Measurements from ENCODE around the gene ATXN2L.
"Not testable (repeated sequence)": the region's sequence is repeated elsewhere in the genome, so short reads cannot be mapped to it uniquely, and the experiment has no call there.

ATXN2L gene

DNA sequence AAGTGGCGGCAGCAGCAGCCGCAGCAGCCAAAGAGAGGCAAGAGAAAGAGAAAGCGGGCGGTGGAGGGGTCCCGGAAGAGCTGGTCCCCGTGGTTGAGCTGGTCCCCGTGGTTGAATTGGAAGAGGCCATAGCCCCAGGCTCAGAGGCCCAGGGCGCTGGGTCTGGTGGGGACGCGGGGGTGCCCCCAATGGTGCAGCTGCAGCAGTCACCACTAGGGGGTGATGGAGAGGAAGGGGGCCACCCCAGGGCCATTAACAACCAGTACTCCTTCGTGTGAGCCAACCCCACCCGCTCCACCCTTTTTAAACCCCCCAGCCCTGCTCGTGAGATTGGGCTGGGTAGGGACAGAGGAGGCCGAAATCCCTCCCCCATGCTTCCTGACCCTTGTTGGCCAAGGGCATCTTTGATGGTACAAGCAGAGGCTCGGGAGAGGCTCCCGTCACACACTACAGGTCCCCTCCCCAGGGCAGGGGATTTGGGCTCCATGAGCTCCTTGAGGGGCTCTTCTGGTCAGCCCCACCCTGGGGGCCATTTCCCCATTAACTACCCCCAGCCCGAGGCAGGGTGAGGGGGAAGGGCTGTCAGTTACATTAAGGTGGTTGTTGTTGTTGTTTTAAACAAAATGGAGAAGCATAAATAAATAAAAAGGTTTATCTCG lies 50.9 kb downstream of the ATXN2L start:
- peak; percentile 72 for DNase-seq

DNA sequence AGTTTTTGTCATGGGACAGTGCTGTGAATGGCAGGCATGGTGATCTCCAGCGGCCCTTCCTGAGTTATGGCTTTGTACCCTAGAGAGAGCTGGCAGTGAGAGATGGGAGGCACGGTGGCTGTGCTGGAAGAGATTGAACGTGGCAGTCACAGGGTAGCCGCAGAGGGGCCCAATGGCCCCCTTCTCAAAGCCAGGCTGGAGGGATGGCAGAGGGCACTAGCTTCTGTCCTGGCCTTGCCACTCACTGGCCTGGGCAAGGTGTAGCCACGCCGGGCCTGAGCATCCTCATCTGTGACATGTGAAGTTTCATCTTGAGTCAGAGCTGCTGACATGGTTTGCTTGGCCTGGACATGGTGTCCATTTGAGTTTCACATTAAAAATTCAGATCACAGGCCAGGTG lies 51.6 kb downstream of the ATXN2L start:
- DNase-seq = no peak

DNA sequence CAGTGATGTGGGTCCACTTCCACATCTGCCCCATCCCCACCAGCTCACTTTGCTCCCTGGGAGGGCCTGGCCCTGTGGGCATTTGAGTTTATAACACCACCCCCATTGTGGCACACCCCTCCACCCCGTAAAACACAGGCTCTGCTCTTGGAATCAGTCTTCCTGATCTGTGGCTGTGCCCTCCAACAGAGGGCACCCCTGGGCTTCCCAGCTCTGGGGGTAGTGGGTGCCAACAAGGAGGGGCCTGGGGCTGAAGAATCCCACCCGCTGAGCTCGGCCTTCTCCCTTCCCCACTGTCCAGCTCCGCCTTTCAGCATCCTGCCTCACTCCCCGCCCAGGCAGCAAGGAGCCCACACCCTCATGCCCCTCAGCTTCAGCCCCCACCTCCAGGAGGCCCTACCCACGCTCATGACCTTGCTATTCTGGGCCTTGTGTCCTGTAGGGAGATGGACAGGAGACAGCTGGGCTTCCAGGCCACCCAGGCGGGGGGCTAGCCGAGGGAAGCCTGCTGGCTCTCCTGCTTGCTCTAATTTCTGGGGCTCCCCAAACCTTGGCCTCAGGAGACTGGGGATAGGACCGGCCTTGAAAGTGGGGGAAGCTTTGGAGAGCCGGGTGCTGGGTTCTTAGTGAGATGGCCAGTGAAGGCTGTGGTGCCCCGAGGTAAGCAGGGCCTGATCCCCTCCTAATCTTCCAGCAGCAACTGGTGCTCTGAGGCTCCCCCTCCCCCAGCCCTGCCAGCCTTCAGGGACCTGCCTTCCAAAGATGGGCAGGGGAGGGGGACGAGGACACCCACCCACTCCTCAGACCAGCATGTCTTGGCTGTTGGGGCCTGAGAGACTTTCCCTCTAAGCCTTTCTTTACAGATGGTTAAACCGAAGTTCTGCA lies 52.6 kb downstream of the ATXN2L start:
- DNase-seq = no peak

DNA sequence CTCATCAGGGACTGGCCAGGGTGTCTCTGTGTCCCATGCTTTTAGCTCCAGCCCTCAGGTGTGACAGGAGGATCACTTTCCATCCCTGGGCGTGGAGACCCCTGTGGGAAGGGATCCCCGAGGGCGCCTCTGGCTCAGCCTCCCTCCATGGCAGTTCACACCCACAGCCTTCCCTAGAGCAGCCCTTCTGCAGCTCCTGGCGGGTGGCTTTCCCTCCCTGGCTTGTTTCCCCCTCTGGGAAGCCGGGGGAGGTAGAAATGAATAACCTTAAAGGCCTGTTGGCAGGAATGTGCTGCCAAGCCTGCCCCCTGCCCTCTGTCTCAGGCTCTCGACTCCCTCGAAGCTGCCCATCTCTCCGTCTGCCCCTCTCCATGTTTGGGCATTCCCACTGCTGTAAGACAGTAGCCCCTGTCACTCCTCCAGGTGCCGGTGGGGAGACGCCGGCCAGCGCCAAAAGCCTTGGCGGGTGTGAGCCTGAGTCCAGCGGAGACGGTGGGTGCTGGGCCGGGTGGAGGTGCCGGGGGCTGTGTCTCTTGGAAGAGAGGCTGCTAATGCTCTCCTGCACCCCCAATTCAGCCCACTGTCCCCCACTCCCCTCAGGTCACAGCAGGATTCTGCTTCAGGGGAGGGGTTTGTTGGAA lies 53.3 kb downstream of the ATXN2L start:
- DNase-seq = no peak

DNA sequence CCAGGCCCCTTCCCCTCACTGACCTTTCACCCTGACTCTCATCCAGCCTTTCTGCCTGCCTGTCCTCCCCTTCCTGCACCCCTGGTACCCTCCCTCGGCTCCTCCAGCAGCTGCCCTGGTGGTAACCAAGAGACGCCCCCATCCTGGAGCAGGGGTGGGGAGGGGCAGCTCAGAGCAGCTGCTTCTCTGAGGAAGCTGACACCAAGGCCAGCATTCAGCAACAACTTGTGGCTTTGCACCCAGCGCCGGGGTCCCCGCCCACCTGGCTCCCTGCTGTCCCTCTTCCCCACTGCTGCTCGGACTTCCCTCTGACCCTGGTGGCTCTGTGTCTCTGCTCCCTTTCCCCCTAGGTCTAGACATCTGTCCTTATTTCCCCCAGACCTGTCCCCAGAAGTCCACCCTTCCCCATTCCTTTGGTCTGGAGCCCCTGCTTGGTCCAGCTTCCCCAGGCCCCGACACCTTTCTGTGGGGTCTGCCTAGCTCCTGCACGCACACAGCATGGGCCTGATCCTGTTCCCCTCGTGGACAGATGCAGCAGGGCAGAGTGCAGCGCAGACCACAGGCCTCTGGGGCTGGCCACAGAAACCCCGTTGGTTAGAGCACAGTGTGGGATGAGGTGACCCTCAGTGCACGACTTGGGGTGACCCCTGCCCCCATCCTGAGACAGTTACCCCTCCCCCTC lies 54.3 kb downstream of the ATXN2L start:
- no peak for DNase-seq

DNA sequence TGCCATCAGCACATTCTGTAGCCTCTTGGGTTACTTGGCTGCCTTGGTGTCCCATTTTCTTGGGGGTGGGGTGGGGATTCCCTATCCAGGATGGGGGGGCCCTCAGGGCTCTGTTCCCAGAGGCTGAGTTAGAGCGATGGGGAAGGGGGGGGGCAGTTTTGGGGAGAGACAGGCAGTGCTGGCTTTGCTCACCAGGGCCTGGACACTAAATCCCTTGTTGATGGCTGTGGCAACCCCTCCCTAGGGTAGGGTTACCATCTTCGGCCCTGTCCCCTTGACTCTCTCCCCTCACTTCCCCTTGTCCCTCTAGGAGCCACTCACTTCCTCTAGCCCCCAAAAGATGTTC lies 54.8 kb downstream of the ATXN2L start:
- DNase-seq = no peak

DNA sequence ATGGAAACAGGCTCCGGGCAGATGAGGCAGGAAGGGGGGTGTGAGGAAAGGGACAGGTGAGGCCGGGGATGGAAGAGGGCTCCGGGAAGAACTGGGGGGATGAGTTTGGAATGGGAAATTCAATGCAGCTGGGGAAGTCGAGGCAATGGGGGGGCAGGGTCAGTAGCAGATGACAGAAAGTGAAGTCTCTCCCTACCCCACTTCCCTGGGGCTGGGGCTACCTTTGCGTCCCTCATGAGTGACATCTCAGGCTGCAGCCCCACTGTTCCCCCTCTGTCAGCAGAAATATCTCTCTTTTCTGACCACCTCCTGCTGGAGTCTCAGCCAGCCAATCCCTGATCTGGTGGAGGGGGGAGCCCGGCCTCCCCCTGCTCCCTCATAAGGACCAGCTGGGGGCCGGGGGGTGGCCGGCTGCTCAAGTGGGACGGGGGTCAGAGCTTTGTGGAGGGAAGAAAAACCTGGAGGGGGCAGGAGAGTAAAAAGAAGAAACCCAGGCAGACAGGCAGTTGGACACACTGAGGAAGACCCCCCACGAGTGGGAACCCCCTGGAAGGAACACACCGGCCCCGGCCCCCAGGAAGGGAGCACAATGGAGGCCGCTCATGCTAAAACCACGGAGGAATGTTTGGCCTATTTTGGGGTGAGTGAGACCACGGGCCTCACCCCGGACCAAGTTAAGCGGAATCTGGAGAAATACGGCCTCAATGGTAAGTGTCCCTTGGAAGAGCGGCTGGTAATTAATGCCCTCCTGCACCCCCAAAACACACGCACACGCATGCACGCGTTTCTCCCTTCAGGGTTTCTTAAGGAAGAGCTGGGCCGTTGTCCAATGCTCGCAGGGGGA lies 55.5 kb downstream of the ATXN2L start, which contains the start of gene ATP2A1:
ATP2A1 (plus strand) TSS at position 406 of the 844 bp plus-strand sequence; CDS start at position 590, 184 bp downstream.
- DNase-seq = no peak

DNA sequence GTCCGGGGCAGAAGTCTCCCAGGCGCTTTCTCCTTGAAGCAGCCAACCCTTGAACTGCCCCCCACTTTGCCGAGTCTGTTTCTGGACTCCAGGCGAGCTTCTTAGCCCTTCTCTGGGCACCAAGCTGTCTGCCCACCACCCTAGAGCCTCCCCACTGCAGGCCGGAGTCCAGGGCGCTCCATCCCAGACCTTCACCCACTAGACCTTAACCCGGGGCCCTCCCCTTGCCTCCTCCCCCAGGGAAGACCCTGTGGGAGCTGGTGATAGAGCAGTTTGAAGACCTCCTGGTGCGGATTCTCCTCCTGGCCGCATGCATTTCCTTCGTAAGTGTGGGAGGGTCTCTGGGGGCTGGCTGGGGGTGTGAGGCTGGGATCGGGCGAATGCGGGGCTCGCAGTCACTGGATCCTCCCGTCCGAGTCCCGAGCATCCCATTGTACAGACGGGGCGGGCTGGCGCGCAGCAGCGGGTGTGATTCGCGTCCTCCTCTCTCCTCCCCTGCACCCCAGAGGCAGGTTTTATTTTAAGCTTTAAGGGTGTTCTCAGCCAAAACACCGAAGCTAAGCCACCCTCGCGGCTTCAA lies 56.6 kb downstream of the ATXN2L start:
- no peak for DNase-seq

DNA sequence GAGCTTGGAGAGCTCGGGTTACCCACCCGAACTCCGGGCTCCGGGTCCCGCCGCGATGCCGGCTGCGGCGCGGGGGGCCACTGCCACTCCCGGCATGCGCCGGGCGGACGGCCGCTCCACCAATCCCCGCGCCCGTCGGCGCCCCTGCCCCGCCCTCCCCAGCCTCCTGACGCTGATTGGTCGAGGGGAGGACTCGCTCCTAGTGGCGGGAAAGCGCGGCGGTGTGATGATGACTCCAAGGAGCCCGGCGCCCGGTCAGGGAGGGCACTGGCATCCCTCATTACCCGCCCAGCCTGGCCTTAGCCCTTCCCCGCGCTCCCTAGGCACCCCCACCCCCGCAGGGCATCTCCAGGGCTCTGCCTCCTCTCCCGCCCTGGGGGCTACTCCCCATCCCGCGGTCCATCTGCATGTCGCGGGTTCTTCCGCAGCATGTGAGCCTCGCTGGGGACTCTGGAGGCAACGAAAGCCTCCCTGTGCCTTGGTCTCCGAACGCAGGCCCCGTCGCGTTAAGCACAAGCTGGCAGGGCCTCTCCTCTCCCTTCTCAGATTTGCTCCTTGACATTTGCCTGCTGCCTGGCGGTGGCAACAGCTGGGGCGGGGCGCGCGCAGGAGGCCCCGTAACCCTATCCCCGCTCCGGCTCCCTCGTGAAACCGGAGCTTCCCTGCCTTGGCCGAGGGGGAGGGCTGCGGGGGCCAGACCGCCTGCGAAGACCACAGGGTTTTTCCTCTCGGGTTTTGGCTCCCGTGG lies 57.2 kb downstream of the ATXN2L start:
- peak; percentile 91 for DNase-seq

DNA sequence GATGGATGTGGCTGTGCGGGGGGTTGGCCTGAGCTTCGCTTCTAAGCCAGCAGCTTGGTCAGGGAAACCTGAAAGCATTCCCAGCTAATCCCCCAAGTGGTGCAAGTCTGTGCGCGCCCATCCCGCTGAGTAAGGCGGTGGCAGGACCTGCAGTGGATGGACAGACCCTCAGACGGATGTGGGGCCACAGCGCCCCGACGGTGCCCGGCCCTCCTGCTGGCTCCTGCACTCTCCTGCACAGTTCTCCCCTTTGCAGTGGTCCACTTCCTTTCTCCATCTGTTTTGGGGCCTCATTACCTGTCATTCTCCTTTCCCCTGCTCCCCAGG lies 57.8 kb downstream of the ATXN2L start:
- DNase-seq = no peak

DNA sequence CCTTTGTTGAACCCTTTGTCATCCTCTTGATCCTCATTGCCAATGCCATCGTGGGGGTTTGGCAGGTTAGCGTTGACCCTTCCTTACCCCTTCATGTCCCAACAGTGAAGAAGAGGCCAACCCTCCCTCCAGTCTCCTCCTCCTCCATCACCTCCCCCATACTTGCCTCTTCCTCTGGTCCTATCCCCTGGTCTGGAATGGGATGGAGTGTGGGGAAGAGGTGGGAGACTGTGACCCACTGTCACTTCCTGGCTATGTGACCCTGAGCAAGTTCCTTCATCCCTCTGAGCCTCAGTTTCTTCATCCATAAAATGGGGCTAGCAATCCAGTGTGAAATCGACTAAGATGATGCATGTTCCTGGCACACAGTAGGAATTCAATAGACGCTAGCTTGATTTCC lies 58.2 kb downstream of the ATXN2L start:
- DNase-seq = no peak

DNA sequence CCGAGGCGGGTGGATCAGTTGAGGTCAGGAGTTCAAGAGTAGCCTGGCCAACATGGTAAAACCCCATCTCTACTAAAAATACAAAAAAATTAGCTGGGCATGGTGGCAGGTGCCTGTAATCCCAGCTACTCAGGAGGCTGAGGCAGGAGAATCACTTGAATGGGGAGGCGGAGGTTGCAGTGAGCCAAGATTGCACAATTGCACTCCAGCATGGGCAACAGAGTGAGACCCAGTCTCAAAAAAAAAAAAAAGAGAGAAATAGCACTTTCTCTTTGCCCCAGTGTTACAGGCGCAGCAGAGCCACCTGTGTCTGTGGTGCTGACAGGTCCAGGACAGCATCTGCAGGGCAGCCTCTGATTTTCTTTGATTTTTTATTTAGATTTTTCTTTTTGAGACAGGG lies 58.8 kb downstream of the ATXN2L start:
- DNase-seq = not testable (repeated sequence)

DNA sequence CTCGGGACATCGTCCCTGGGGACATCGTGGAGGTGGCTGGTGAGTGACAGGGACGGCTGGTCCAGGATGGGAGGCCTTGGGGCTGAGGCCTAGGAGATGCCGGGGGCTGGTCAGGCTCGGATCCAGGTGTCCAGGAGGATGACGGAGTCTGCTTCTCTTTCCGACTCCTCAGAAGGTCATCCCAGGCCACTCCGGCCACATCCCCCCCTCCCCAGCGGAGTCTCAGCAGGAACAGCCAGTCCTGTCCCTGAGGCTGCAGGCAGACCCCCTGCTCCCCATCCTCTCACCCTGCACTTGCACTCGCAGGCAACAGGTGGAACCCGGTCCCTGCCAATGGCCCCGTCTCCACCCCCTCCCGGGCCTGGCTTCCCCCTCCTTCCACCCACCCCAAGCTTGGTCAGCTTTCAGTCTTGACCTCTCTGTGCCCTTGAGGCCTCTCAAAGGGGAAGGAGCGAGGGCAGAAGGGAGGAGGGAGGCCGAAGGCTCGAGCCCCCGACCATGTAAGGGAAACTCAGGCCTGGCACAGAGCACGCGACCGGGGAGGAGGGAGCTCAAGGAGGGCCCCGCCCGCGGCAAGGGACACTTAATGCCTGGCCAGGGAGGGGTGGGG lies 59.9 kb downstream of the ATXN2L start:
- no peak for DNase-seq

DNA sequence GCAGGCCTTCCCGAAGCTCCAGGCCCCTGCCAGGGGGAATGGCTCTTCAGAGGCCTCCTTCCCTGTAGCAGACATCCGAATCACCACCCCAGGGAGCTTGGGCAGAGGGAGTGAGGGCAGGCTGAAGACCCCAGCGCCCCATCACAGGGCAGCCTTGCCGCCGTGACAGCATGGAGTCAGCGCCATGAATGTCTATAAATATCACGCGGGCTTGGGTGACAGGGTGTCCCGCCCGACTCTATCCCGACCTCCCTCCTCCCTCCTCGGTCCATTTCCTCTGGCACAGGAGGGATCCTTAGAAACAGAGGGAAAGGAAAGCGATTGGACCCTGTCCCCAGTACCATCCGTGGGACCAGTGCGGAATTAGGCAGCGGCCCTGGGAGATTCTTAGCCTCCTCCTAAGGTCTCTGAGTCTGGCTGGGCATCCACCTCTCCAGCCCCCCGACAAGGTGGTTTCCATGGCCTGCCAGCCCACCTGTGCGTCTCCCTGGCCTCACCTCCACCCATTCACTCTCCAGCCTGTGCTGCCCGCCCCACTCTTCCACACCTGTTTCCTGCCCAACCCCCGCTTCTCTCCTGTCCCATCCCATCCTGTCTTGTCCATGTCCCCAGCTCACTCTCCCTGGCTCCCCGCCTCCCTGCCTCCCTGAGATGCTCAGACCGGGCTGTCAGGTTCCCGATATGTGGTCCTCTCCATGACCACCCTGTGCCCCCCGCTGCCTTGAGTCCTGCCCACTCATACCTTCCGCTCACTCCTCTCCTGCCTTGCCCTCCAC lies 60.6 kb downstream of the ATXN2L start:
- DNase-seq = no peak

DNA sequence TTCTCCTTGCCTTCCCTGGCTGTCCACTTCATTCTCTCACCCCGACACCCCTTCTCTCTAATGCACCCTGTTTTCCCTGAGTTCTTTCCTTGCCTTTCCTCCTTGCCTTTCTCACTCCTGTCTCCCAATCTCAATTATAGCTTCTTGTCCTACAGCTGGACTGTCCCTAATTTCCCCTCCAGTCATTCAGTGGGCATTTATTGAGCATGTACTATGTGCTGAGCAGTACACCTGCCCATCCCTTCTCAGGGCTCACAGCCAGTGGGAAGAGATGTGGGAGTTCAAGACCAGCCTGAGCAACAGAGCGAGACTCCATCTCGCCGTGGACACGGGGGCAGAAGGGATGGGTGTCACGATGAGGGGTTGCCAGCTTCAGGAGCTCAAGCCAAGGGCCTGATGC lies 61.2 kb downstream of the ATXN2L start:
- DNase-seq = no peak
